Cerebellar nuclear complex (tissue), 1 donor: Measurements from ENCODE around the gene CA5A.
"Not testable (repeated sequence)": the region's sequence is repeated elsewhere in the genome, so short reads cannot be mapped to it uniquely, and the experiment has no call there.

ENCODE experiments used
- DNase-seq, 2 experiments: peaks; one replicate each; lab custom pipeline; 2025; lab: John Stamatoyannopoulos, UW

CA5A gene

GRCh38 chr16:87947356-87948118 is 11.2 kb upstream of the CA5A start:
- no peak for DNase-seq

GRCh38 chr16:87946596-87947347 is 10.4 kb upstream of the CA5A start:
- no peak for DNase-seq

GRCh38 chr16:87945351-87946042 is 9.2 kb upstream of the CA5A start:
- peak; percentile 36 to 77 for DNase-seq

DNA sequence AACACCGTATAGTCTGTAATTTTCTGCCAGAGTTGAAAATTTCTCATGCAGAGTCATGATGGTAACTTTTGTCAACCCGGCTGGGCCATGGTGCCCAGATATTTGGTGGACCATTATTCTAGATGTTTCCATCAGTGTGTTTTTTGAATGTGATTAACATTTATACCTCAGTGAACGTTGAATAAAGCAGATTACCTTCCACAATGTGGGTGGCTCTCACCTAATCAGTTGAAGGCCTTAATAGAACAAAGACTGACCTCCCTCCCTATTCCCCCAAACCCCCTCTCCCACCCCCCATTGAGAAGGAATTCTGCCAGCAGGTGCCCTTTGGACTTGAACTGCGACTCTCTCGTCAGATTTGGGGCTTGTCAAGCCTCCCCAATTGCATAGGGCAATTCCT is 6.4 kb upstream of the CA5A start:
- no peak for DNase-seq

GRCh38 chr16:87939562-87940423 is 3.5 kb upstream of the CA5A start:
- DNase-seq: no peak

DNA sequence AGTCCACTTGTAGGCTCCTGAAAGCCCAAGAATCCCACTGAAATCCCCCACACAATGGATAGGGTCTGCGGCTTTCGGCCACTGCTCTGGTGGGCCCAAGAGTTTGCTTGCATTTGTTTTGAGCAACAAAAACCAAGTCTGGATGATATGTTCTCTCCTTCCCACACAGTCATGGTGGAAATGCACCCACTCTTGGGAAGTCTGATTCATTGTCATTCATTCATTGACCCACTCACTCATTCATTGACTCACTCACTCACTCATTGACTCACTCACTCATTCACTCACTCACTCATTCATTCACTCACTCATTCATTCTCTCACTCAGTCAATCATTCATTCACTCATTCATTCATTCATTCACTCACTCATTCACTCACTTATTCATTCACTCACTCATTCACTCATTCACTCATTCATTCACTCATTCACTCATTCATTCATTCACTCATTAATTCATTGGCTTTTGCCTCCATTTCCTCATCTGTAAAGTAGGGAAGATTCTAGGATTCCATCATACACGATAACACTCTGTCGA is 2.2 kb upstream of the CA5A start:
- no peak for DNase-seq

DNA sequence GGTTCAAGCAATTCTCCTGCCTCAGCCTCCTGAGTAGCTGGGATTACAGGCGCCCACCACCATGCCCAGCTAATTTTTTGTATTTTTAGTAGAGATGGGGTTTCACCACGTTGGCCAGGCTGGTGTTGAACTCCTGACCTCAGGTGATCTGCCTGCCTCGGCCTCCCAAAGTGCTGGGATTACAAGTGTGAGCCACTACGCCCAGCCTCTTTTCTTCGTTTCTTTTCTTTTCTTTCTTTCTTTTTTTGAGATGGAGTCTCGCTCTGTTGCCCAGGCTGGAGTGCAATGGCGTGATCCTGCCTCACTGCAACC is 858 bp upstream of the CA5A start:
- not testable (repeated sequence) for DNase-seq

- not testable (repeated sequence) for DNase-seq
These were observed 334 bp downstream of the CA5A start for GRCh38 chr16:87936016-87936374.

- not testable (repeated sequence) for DNase-seq
These were observed 1.4 kb downstream of the CA5A start for GRCh38 chr16:87934752-87935425.

GRCh38 chr16:87933140-87933495 is 3.2 kb downstream of the CA5A start:
- DNase-seq: no peak

GRCh38 chr16:87932475-87933139 is 3.7 kb downstream of the CA5A start:
- DNase-seq: not testable (repeated sequence)

DNA sequence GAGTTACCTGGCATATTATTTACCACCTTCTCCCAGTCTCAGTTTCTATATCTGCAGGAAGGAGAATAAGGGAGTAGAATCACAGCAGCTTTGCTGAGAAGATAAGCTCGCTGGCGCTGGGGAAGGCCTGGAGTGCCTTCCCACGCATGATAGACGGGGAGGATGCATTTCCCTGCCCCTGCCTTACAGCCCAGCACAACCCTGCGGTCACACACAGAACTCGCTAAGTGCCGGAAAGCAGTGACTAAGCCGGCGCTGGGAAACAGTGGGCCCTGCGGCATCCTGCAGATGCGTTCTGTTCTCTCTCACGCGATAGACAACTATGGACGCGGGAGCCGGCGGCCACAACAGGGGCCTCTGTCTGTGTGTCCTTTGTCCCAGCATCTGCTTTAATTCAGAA is 4.8 kb downstream of the CA5A start:
- no peak for DNase-seq

DNA sequence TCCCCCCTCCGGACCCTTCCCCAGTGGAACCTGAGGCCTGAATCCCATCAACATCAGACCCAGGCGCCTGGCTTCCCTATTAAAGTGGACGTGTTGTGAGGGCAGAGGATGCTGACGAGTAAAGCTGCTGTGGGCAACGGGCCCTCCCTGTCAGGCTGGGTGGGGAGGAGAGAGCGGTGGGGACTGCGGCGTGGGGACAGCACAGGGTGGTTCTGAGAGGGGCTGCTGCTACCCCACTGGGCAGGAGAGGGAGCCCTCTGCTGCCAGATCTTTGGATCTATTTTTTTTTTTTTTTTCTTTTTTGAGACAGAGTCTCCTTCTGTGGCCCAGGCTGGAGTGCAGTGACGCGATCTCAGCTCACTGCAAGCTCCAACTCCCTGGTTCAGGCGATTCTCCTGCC is 5.9 kb downstream of the CA5A start:
- DNase-seq: no peak

- DNase-seq: no peak
These were observed 6.3 kb downstream of the CA5A start for GRCh38 chr16:87929986-87930385.

DNA sequence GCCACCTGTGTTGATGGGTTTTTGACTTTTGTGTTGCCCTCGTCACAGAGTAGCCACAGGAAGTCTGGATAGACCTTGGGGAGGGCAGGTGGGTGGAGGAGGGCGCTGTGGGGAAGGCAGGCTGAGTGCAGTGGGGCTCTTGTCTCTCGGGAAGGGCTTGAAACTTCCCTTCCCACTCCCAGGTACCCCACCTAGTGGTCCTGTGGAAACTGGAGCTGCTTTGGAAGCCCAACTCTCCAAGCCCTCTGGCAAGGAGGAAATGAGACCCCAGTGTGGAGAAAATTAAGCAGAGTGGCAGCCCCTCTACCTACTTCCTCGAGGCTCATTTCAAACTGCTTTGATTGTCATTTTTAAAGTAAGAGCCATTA is 9.2 kb downstream of the CA5A start:
- DNase-seq: no peak

DNA sequence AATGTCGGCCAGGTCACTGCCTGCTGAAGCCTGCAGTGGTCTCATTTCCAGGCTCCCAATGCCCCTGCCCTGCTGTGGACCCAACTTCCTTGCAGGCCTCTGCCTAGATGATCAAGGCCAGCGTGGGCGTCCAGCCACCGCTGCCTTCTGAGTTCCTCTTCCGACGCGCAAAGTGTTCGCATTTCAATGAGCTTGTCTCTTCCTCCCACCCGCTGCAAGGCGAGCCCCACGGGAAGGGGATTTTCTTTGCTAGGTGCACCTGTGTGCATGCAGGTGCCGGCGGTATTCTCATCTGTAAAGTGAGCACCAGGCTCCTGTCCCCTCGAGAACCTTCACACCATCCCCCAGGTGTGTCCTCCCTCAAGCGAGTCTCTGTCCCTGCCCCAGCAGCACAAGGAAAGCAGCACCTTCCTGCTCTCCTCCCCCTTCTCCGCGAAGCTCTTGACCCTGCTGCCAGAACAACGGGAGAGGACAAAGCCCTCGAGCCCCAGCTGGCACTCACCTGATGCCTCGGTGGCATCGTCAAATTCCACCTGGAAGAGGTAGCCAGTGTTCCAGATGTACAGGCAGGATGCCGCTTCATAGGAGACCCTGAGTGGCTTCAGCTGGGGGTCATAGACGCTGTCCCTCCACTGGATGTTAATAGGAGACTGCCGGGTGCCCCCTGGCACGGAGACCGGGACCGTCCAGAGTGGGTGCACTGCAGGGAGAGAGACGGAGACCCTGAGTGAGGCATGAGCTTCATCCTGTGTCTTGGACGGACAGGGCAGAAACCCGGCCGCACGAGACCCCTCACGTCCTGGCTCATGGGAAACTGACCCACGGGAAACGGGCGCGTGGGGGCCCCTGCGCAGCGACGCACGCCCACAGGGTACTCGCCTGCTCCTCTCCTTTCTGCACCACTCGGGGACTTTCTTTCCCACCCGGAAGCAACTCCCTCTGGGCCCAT is 9.8 kb downstream of the CA5A start:
- DNase-seq: no peak

DNA sequence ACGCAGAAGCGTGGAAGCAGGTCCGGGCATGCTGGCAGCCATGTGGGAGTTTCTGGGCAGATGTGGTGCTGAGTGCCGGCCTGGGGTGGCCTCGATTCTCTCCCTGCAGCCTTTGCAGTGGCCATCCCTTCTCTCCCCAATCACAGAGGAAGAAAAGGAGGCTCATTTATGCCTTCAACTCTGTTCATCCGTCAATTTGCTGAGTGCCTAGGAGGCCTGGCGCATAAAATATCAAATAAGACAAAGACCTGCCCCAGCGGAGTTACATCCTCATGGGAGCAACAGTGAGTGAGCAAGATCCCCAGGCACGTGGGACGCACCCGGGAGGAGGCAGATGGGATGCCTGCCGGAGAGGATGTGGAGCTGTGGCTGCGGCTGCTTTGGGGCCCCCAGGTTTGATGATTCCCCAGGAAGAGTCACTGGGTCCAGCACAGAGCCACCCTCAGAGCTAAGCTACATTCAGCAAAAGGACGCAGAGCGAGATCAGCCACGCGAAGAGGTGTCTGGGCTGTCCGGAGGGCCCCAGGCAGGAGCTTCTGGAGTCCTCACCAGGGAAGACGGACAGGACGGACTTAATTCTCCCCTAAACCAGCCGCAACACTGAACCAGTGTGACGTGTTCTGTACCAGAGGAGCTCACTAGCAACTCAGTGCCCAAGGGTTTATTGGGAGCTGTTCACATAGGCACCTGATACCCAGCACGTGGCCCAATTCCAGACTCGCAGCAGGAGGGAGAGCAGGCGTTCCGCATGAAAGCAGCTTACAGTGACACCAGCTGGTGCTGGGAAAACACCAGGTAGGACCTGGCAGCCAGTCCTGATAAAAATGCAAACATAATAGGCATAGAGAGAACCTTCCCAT is 11.3 kb downstream of the CA5A start:
- DNase-seq: peak; percentile 60 to 87

GRCh38 chr16:87924041-87924810 is 12.1 kb downstream of the CA5A start:
- no peak for DNase-seq
